Measurements from ENCODE around the gene PAM. TPM values are rescaled to one million over a fixed set of nuclear protein-coding genes. Genes with fewer than 3 reads are reported as not detected.
A peak's percentile ranks its signal among the peaks of the same experiment; 100 is the strongest.

PAM gene
- polyA plus RNA-seq, 6 donors from 2014 or later, result 0.62 to 3.5 (median 1.6) TPM; not detected in 1

DNA sequence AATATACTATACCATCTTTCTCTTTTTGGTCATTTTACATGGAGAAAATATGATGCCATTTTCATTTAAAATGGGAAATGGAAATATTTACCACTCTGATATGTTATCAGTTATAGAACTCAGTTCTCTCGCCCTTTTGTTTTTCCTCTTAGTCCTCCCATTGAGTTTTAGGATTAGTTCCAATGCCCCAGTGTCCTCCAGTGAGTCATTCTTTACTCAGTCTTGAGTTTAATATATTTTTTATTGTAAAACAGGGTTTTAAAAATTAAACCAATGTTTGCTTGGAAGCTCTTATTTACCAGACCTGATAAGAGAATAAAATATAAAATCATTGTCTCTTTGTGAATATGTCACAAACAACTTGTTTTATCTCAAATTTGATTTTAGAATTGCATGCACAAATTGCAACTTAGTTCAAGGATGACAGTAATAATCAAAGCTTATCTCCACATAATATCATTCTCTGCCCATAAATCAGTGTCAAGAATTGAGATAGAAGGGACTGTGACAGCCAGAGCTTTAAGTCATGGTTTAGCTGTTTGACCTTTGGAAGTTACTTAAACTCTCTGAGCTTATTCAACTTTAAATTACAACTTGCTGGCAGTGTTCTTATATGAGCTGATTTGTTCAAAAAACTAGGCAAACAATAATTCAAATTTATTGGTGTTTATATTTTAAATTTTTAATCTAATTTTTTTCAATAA, 166.4 kb downstream of the PAM start:
- Mint-ChIP-seq H3K36me3 (no peaks in the 10 kb centered on the region), H3K27me3 (no peaks in the 10 kb centered on the region), H3K27ac (no peak overlapping the region), H3K9me3 (no peaks in the 10 kb centered on the region), H3K4me1 (no peaks in the 10 kb centered on the region), H3K4me3 (no peak overlapping the region)
- ATAC-seq (ENCODE audit: low read depth in 2 of 2) (no peak), DNase-seq (no peak)

DNA sequence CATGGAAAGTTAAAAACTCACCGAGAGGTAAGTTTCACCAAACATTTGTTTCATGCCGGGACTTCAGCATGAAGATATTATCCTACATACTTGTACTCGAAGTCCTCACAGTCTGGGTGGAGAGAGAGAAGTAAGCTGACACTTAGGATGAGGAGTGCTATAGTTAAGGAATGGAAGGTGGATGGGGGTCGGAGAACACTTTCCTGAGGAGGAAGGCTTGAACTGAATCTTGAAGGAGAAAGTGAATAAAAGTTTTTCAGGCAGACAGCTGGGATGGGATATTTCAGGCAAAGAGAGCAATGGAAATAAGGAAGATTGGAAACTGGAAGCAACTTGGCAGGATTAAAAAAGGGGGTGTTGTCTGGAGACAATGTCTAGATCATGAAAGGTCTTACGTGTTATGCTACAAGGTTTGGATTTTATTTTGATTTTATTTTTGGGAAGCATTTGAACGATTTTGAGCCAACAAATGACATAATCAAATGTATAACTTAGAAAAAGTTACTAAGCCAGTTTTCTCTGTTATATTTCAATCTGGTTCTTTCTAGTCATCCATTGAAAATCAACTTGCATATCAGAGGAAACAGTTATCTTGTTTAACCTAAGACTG, 167.1 kb downstream of the PAM start:
- H3K27ac Mint-ChIP-seq, result no peak overlapping the region
- H3K36me3 Mint-ChIP-seq, result no peaks in the 10 kb centered on the region
- no peak overlapping the region for H3K4me3 Mint-ChIP-seq
- no peak for DNase-seq
- H3K9me3 Mint-ChIP-seq, result no peaks in the 10 kb centered on the region
- no peak for ATAC-seq (ENCODE audit: low read depth in 2 of 2)
- no peaks in the 10 kb centered on the region for H3K4me1 Mint-ChIP-seq
- H3K27me3 Mint-ChIP-seq, result no peaks in the 10 kb centered on the region

DNA sequence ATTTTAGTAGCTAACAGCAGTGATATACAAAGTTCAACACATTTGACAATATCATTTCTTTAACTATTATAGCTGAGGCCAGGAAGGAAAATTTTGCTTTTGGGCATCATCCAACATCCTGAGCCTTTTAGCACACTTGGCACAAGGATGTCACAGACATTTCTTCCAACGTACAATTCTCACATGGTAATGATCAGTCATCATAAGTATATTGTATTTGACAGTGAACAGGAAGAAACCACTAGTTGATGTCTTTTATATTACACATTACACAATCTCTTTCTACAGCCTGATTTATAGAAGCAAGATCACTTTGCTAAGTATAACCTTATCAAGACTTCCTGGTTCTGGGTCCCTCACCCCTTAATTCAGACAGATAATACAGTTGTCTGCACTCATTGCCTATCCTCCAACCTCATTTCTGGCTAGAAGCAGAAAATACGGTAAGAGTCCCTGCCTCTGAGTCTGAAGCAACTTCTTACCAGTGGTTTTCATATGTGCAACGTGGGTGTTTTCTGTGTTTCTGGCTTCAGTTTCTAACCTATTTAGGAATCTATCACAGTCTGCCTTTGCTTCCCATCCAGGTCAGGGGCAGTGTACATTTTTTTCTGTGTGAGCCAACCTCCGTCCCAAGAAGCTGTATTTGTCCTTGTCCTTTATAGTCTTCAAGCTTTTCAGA, 167.8 kb downstream of the PAM start:
- ATAC-seq (ENCODE audit: low read depth in 2 of 2) (no peak), DNase-seq (no peak)
- no peaks in the 10 kb centered on the region for H3K27me3 Mint-ChIP-seq
- no peak overlapping the region for H3K4me3 Mint-ChIP-seq
- no peaks in the 10 kb centered on the region for H3K36me3 Mint-ChIP-seq
- no peaks in the 10 kb centered on the region for H3K9me3 Mint-ChIP-seq
- no peak overlapping the region for H3K27ac Mint-ChIP-seq
- no peaks in the 10 kb centered on the region for H3K4me1 Mint-ChIP-seq

DNA sequence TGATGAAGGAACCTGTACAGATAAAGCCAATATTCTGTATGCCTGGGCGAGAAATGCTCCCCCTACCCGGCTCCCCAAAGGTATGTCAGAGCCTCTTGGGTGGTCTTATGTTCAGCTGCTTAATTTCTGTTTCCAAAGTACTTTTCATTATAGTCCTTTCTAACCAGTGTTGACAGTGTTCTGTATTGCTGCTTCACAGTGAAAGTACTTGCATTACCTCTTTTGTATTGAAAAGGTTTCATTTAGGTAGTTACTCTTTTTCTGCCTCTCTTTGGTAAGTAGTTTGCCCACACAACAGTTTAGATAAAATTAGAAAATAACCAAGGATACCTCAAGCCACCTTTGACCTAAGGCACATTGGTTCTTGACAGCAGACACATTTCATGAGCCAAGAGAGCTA, 169.9 kb downstream of the PAM start:
- Mint-ChIP-seq H3K27ac (no peak overlapping the region), H3K4me3 (no peak overlapping the region), H3K4me1 (no peaks in the 10 kb centered on the region), H3K9me3 (no peaks in the 10 kb centered on the region), H3K36me3 (no peaks in the 10 kb centered on the region), H3K27me3 (no peaks in the 10 kb centered on the region)
- DNase-seq (no peak), ATAC-seq (ENCODE audit: low read depth in 2 of 2) (no peak)

DNA sequence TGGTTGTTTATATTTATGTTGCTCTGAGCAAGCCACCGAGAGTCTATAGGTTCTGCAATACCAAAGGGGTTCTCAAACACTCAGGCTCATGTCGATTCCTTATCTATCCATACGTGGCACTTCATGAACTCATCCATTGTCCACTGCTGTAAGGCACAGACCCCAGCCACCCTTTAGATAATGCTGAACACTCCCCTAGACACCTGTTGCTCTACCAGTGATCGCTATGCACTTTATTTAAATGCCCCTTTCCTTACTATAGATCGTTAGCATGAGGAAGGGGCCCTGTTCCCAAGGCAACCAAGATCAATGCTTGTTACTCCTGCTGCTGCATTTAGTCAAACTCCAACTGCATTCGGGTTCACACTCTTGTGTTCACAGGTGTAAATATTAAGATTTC, 171.9 kb downstream of the PAM start:
- no peaks in the 10 kb centered on the region for H3K27me3 Mint-ChIP-seq
- DNase-seq, result no peak
- H3K27ac Mint-ChIP-seq, result no peak overlapping the region
- ATAC-seq (ENCODE audit: low read depth in 2 of 2), result no peak
- H3K4me1 Mint-ChIP-seq, result no peaks in the 10 kb centered on the region
- H3K36me3 Mint-ChIP-seq, result no peaks in the 10 kb centered on the region
- H3K9me3 Mint-ChIP-seq, result no peaks in the 10 kb centered on the region
- no peak overlapping the region for H3K4me3 Mint-ChIP-seq

DNA sequence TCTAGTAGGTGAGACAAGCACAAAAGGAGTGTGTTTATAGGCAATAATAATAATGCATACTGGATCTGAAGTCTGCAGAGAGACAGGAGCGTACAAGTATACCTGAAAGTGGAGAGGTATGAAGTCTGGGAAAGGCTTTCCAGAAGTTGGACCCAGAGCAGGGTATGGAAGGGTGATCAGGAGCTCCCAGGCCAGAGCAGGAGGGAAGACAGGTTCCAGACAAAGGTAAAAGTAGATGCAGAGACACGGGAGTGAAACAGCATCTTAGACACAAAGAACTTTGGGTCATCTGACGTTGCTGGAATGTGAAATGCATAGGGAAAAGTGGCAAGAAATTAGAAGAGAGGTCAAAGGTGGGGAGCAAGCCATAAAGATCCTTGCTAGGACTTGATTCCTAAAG, 175.1 kb downstream of the PAM start:
- Mint-ChIP-seq H3K27me3 (no peaks in the 10 kb centered on the region), H3K27ac (peak overlapping the region in 1 of 6 donors; percentile 28), H3K4me1 (no peaks in the 10 kb centered on the region), H3K4me3 (no peak overlapping the region), H3K36me3 (no peaks in the 10 kb centered on the region), H3K9me3 (no peaks in the 10 kb centered on the region)
- ATAC-seq (ENCODE audit: low read depth in 2 of 2) (no peak), DNase-seq (no peak)

DNA sequence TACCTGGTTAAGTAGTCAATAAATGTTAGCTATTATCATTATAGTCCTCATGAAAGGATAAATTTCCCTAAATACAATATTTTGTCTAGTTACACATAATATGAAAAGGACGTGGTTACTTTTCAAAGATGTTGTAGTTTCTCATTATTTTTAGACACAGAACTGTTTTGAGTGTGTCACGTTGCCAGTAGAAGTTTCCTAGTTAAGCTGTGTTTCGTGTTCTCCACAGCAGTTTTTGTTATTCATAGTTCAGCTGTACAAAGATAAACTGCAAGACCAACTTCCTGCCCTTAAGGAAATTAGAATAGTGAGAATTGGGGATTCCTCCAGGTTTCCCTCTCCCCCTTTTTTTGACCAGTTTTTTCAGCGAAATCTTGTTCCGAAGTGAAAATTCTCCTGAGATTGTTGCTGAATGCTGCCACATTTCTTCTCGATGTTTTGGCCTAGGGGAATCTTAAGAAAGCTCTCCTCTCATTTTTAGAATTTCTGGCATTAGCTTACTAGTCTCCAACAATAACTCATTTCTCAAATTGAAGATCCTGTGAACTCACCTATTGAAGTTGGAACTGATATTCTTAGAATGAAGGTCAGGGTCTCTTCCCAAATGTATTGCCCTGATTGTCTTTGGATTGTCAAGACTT, 176.1 kb downstream of the PAM start:
- Mint-ChIP-seq H3K4me1 (no peaks in the 10 kb centered on the region), H3K4me3 (no peak overlapping the region), H3K36me3 (no peaks in the 10 kb centered on the region), H3K27ac (no peak overlapping the region), H3K27me3 (no peaks in the 10 kb centered on the region), H3K9me3 (no peaks in the 10 kb centered on the region)
- ATAC-seq (ENCODE audit: low read depth in 2 of 2) (no peak), DNase-seq (no peak)

DNA sequence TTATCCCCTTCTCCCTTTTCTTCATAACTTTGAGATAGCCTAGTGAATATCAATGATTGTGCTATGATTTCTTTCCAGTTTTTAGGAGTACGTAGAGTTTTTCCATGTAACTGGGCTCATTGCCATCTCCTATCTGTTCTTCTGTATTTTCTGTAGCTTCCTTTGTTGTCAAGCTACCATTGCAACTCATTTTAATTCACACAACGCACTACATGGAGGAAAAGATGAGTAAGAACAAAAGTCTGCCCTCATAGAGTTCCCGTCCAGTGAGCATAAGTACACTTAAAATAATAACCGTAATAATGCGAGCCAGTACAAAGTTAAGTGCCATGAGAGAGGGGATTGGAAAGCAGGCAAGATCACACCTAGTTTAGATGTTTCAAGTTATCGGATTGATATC, 177.7 kb downstream of the PAM start:
- Mint-ChIP-seq H3K27me3 (no peaks in the 10 kb centered on the region), H3K4me1 (no peaks in the 10 kb centered on the region), H3K4me3 (no peak overlapping the region), H3K27ac (peak overlapping the region in 1 of 6 donors; percentile 15), H3K9me3 (no peaks in the 10 kb centered on the region), H3K36me3 (no peaks in the 10 kb centered on the region)
- DNase-seq, result no peak
- no peak for ATAC-seq (ENCODE audit: low read depth in 2 of 2)

DNA sequence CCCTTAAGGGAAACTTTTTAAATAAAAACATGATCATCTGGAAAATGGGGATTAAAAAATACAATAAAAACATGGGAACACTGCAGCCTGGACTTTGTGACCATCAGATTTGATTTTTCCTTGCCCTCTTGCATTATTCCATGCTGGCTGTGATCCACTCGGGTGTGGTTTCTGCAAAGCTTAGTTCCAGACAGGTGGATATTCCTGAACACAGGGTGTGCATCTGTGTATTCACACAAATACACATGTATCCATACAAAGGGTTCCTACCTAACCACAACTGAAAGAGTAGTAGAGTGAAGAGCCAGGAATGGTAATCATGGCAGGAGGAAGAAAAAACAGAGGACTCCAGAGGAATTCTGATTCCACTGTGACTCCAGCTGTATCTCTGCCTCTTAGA, 178.2 kb downstream of the PAM start:
- no peaks in the 10 kb centered on the region for H3K27me3 Mint-ChIP-seq
- DNase-seq, result no peak
- no peaks in the 10 kb centered on the region for H3K4me1 Mint-ChIP-seq
- no peak for ATAC-seq (ENCODE audit: low read depth in 2 of 2)
- H3K27ac Mint-ChIP-seq, result no peak overlapping the region
- no peak overlapping the region for H3K4me3 Mint-ChIP-seq
- no peaks in the 10 kb centered on the region for H3K36me3 Mint-ChIP-seq
- no peaks in the 10 kb centered on the region for H3K9me3 Mint-ChIP-seq

DNA sequence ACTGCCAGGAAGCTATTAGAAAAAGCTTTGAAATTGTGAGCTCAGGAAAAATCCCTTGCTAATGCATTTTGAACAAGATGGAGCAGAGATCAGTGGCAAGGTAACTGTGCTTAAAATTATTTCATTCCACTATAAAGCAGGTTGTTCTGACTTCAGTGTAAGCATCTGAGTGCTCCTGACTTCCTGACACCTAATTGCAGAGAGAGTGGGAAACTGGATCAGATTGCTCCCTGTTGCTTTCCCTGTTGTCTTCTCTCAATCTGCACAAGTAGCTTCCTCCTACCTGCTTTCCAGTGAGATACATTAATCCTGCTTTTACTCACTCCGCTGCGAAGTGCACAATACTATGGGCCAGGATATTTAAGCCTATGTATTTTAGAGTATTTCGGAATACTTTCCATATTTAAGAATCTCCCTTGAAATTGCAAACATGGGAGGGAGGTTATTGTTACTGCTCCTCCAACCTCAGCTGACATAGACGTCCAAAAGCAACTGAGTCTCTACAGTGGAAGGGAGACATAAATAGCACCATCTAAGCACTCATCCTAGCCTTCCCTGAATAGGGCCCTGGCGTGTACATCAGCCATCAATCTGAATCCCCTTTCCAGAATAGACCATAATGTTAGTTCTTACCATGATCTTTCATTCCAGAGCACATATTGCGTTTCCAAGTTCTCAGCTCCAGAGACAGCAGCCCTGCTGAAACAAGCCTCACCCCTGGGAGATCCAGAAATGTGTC, 178.8 kb downstream of the PAM start:
- H3K9me3 Mint-ChIP-seq, result no peaks in the 10 kb centered on the region
- no peaks in the 10 kb centered on the region for H3K27me3 Mint-ChIP-seq
- H3K4me1 Mint-ChIP-seq, result no peaks in the 10 kb centered on the region
- ATAC-seq (ENCODE audit: low read depth in 2 of 2), result no peak
- no peak for DNase-seq
- no peaks in the 10 kb centered on the region for H3K36me3 Mint-ChIP-seq
- H3K4me3 Mint-ChIP-seq, result no peak overlapping the region
- H3K27ac Mint-ChIP-seq, result no peak overlapping the region

DNA sequence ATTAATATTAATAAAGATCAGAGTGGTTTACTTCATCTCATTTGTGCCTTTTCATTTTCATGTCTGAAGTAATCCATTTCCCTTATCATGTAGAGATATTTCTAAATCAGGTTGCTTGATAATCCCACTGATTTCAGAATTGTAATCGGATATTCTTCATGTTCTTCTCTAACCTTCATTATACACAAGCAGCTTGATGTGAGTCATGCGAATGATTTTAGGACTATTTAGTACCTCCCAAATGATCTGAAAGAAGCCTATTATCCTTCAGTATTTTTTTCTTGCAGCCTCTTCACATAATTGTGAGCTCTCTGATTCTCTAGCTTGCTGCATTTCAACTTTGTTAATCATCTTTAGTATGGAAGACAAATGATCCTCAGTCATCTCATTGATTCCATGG, 182.8 kb downstream of the PAM start:
- ATAC-seq (ENCODE audit: low read depth in 2 of 2) (no peak), DNase-seq (no peak)
- no peaks in the 10 kb centered on the region for H3K27me3 Mint-ChIP-seq
- no peak overlapping the region for H3K4me3 Mint-ChIP-seq
- H3K27ac Mint-ChIP-seq, result no peak overlapping the region
- H3K4me1 Mint-ChIP-seq, result no peaks in the 10 kb centered on the region
- H3K36me3 Mint-ChIP-seq, result peaks cover 0 to 5% of the 10 kb centered on the region in 2 donors
- no peaks in the 10 kb centered on the region for H3K9me3 Mint-ChIP-seq

DNA sequence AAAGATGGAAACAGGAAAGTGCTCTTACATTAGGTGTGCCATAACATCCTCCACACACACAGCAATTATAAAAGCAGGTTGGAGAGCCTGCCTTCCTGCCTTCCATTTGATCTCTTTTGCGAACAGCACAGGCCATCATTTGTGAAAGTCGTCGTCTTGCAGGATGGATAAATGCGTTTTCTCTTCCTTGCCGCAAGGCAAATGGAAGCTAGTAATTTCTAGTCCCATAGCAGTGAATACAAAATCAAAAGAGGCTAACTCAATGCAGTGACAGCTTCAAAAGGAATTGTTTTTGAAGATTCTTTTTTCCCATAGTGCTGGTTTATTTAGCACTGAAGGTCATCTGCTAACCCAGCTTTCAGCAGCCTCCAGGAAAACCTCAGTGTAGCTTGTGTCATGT, 186.0 kb downstream of the PAM start:
- H3K9me3 Mint-ChIP-seq, result no peaks in the 10 kb centered on the region
- no peaks in the 10 kb centered on the region for H3K4me1 Mint-ChIP-seq
- ATAC-seq (ENCODE audit: low read depth in 2 of 2) (no peak), DNase-seq (no peak)
- H3K36me3 Mint-ChIP-seq, result peaks cover 0 to 5% of the 10 kb centered on the region in 2 donors
- no peak overlapping the region for H3K27ac Mint-ChIP-seq
- no peak overlapping the region for H3K4me3 Mint-ChIP-seq
- no peaks in the 10 kb centered on the region for H3K27me3 Mint-ChIP-seq

DNA sequence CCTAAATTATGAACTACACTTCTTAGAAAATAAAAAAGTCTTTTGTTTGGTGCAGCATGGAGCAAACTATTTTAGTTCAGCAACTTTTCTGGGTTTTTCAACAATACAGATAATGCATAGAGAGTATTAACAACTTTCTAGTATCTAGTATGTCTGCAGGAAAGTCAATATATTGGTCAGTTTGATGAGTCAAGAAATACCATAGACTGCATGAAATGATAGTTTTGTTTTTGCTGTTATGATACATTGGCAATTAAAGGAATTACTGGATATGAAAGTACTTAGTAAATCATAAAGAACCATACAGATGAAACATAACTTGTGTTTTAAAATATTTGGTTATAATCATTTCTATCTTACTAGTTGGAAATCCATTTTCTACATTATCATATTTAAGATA, 191.3 kb downstream of the PAM start:
- no peak overlapping the region for H3K27ac Mint-ChIP-seq
- ATAC-seq (ENCODE audit: low read depth in 2 of 2) (no peak), DNase-seq (no peak)
- peaks cover 0 to 5% of the 10 kb centered on the region in 2 donors for H3K36me3 Mint-ChIP-seq
- no peaks in the 10 kb centered on the region for H3K9me3 Mint-ChIP-seq
- H3K27me3 Mint-ChIP-seq, result no peaks in the 10 kb centered on the region
- no peaks in the 10 kb centered on the region for H3K4me1 Mint-ChIP-seq
- no peak overlapping the region for H3K4me3 Mint-ChIP-seq
